Muscle layer of colon (tissue), 2 donors: ENCODE results near the gene NFKB1.

Experiments
- H3K27ac ChIP-seq: one replicate; pipeline ENCODE4 v1.7.0; 2013; ENCODE audit warnings: low read depth, mild to moderate bottlenecking, low read length, moderate library complexity
- H3K27me3 ChIP-seq, 2 donors: one replicate each; pipeline ENCODE4 v1.7.0; 2013; ENCODE audit warnings: low read length in 2 of 2, mild to moderate bottlenecking in 2 of 2; ENCODE audit not compliant: insufficient read depth in 2 of 2, control insufficient read depth in 1 of 2
- H3K36me3 ChIP-seq: one replicate; pipeline ENCODE4 v1.7.0; 2013; ENCODE audit warnings: mild to moderate bottlenecking, low read length; ENCODE audit not compliant: insufficient read depth
- H3K4me1 ChIP-seq: one replicate; pipeline ENCODE4 v1.7.0; 2013; ENCODE audit warnings: mild to moderate bottlenecking, low read length; ENCODE audit not compliant: insufficient read depth
- H3K4me3 ChIP-seq, 2 donors: one replicate each; pipeline ENCODE4 v1.7.0; 2013; ENCODE audit warnings: low read length in 2 of 2, low read depth in 1 of 2, mild to moderate bottlenecking in 1 of 2, moderate library complexity in 1 of 2
- H3K9ac ChIP-seq: one replicate; pipeline ENCODE4 v1.7.0; 2013; ENCODE audit warnings: low read length
- H3K9me3 ChIP-seq: one replicate; pipeline ENCODE4 v1.7.0; 2013; ENCODE audit warnings: mild to moderate bottlenecking, low read length
- donor health status: abdominal sarcoma.
- donor health status: Adenocarcinoma of cecum.

The NFKB1 gene

GRCh38 chr4:102500696-102501446 lies at the start of gene NFKB1:
NFKB1 (plus strand) TSS chr4:102501359; CDS start chr4:102525519, 24,160 bp downstream.
- H3K4me1 ChIP-seq: peaks cover 41% of the 10 kb centered on the region
- H3K9me3 ChIP-seq: no peaks in the 10 kb centered on the region
- H3K4me3 ChIP-seq: peak within 1 kb of the TSS; percentile 66 to 91
- H3K9ac ChIP-seq: peak within 1 kb of the TSS; percentile 94
- H3K36me3 ChIP-seq: no peaks in the 10 kb centered on the region
- no peaks in the 10 kb centered on the region for H3K27me3 ChIP-seq
- peak within 1 kb of the TSS; percentile 98 for H3K27ac ChIP-seq

GRCh38 chr4:102452854-102453253 lies 48.3 kb upstream of the NFKB1 start:
- H3K4me3 ChIP-seq: no peak overlapping the region
- no peaks in the 10 kb centered on the region for H3K9me3 ChIP-seq
- peaks cover 9% of the 10 kb centered on the region for H3K4me1 ChIP-seq
- no peaks in the 10 kb centered on the region for H3K36me3 ChIP-seq
- no peak overlapping the region for H3K27ac ChIP-seq
- H3K9ac ChIP-seq: no peak overlapping the region
- no peaks in the 10 kb centered on the region for H3K27me3 ChIP-seq

- H3K9ac ChIP-seq: no peak overlapping the region
- no peaks in the 10 kb centered on the region for H3K9me3 ChIP-seq
- peaks cover 9% of the 10 kb centered on the region for H3K4me1 ChIP-seq
- no peak overlapping the region for H3K27ac ChIP-seq
- H3K27me3 ChIP-seq: no peaks in the 10 kb centered on the region
- no peaks in the 10 kb centered on the region for H3K36me3 ChIP-seq
- H3K4me3 ChIP-seq: no peak overlapping the region
These were observed 47.3 kb upstream of the NFKB1 start for GRCh38 chr4:102453827-102454226.

GRCh38 chr4:102454268-102454667 lies 46.9 kb upstream of the NFKB1 start:
- H3K4me1 ChIP-seq: peaks cover 9% of the 10 kb centered on the region
- H3K27ac ChIP-seq: no peak overlapping the region
- no peak overlapping the region for H3K9ac ChIP-seq
- no peaks in the 10 kb centered on the region for H3K9me3 ChIP-seq
- H3K27me3 ChIP-seq: no peaks in the 10 kb centered on the region
- no peak overlapping the region for H3K4me3 ChIP-seq
- H3K36me3 ChIP-seq: no peaks in the 10 kb centered on the region

GRCh38 chr4:102454981-102455685 lies 46.0 kb upstream of the NFKB1 start:
- Histone ChIP-seq H3K4me3 (no peak overlapping the region), H3K36me3 (no peaks in the 10 kb centered on the region), H3K9ac (no peak overlapping the region), H3K27ac (no peak overlapping the region), H3K4me1 (peaks cover 9% of the 10 kb centered on the region), H3K9me3 (no peaks in the 10 kb centered on the region), H3K27me3 (no peaks in the 10 kb centered on the region)

GRCh38 chr4:102455750-102456149 lies 45.4 kb upstream of the NFKB1 start:
- Histone ChIP-seq H3K36me3 (no peaks in the 10 kb centered on the region), H3K27me3 (no peaks in the 10 kb centered on the region), H3K9me3 (no peaks in the 10 kb centered on the region), H3K9ac (no peak overlapping the region), H3K27ac (no peak overlapping the region), H3K4me1 (peaks cover 9% of the 10 kb centered on the region), H3K4me3 (no peak overlapping the region)

GRCh38 chr4:102466298-102466697 lies 34.9 kb upstream of the NFKB1 start:
- no peaks in the 10 kb centered on the region for H3K27me3 ChIP-seq
- no peak overlapping the region for H3K27ac ChIP-seq
- H3K36me3 ChIP-seq: no peaks in the 10 kb centered on the region
- H3K4me3 ChIP-seq: no peak overlapping the region
- H3K4me1 ChIP-seq: no peaks in the 10 kb centered on the region
- no peak overlapping the region for H3K9ac ChIP-seq
- no peaks in the 10 kb centered on the region for H3K9me3 ChIP-seq

GRCh38 chr4:102469806-102470205 lies 31.4 kb upstream of the NFKB1 start:
- peaks cover 1% of the 10 kb centered on the region for H3K9me3 ChIP-seq

GRCh38 chr4:102472441-102473013 lies 28.6 kb upstream of the NFKB1 start:
- no peak overlapping the region for H3K9ac ChIP-seq
- H3K9me3 ChIP-seq: peaks cover 5% of the 10 kb centered on the region
- H3K27me3 ChIP-seq: no peaks in the 10 kb centered on the region
- no peaks in the 10 kb centered on the region for H3K4me1 ChIP-seq
- H3K27ac ChIP-seq: no peak overlapping the region
- no peaks in the 10 kb centered on the region for H3K36me3 ChIP-seq
- no peak overlapping the region for H3K4me3 ChIP-seq

More at GRCh38 chr4:102469806-102470205, 31.4 kb upstream of the NFKB1 start:
- Histone ChIP-seq H3K9ac (no peak overlapping the region), H3K36me3 (no peaks in the 10 kb centered on the region), H3K4me3 (no peak overlapping the region), H3K4me1 (no peaks in the 10 kb centered on the region), H3K27me3 (no peaks in the 10 kb centered on the region), H3K27ac (no peak overlapping the region)

- Histone ChIP-seq H3K27me3 (no peaks in the 10 kb centered on the region), H3K27ac (no peak overlapping the region), H3K36me3 (no peaks in the 10 kb centered on the region), H3K4me3 (no peak overlapping the region), H3K9ac (no peak overlapping the region), H3K9me3 (peaks cover 5% of the 10 kb centered on the region), H3K4me1 (no peaks in the 10 kb centered on the region)
These were observed 27.7 kb upstream of the NFKB1 start for GRCh38 chr4:102473476-102473875.

GRCh38 chr4:102474736-102475504 lies 26.2 kb upstream of the NFKB1 start:
- Histone ChIP-seq H3K27ac (no peak overlapping the region), H3K9me3 (peaks cover 5% of the 10 kb centered on the region), H3K9ac (no peak overlapping the region)

More at GRCh38 chr4:102474736-102475504, 26.2 kb upstream of the NFKB1 start:
- Histone ChIP-seq H3K4me1 (no peaks in the 10 kb centered on the region), H3K36me3 (no peaks in the 10 kb centered on the region), H3K4me3 (no peak overlapping the region), H3K27me3 (no peaks in the 10 kb centered on the region)
